NCI-H446 treated with DMSO at 0.1 percent for 48 hours (cell line): ENCODE results near the gene NEURL1B.
"Not testable (repeated sequence)": the region's sequence is repeated elsewhere in the genome, so short reads cannot be mapped to it uniquely, and the experiment has no call there.

Source experiments
- DNase-seq: peaks from one replicate; lab custom pipeline; 2025; lab: John Stamatoyannopoulos, UW

NEURL1B gene

GRCh38 chr5:172640822-172641358 lies at the start of gene NEURL1B:
Gene NEURL1B (plus strand): TSS chr5:172641263. CDS start chr5:172641407, 144 bp downstream.
- DNase-seq = peak; percentile 56

- DNase-seq = no peak
Observed at GRCh38 chr5:172591636-172592035, 49.4 kb upstream of the NEURL1B start.

- no peak for DNase-seq
Observed at GRCh38 chr5:172592881-172593280, 48.2 kb upstream of the NEURL1B start.

GRCh38 chr5:172593306-172593705 lies 47.8 kb upstream of the NEURL1B start:
- no peak for DNase-seq

- no peak for DNase-seq
Observed at GRCh38 chr5:172593721-172594235, 47.3 kb upstream of the NEURL1B start.

- DNase-seq = no peak
Observed at GRCh38 chr5:172594431-172594830, 46.6 kb upstream of the NEURL1B start.

- no peak for DNase-seq
Observed at GRCh38 chr5:172594867-172595466, 46.1 kb upstream of the NEURL1B start.

GRCh38 chr5:172595596-172596455 lies 45.2 kb upstream of the NEURL1B start:
- DNase-seq = no peak

GRCh38 chr5:172596638-172597231 lies 44.3 kb upstream of the NEURL1B start:
- no peak for DNase-seq

GRCh38 chr5:172597755-172598155 lies 43.3 kb upstream of the NEURL1B start:
- DNase-seq = no peak

- DNase-seq = no peak
Observed at GRCh38 chr5:172598251-172599203, 42.5 kb upstream of the NEURL1B start.

- DNase-seq = no peak
Observed at GRCh38 chr5:172599204-172599567, 41.9 kb upstream of the NEURL1B start.

GRCh38 chr5:172600571-172600970 lies 40.5 kb upstream of the NEURL1B start:
- no peak for DNase-seq

- DNase-seq = not testable (repeated sequence)
Observed at GRCh38 chr5:172601576-172601975, 39.5 kb upstream of the NEURL1B start.

GRCh38 chr5:172602783-172603231 lies 38.3 kb upstream of the NEURL1B start:
- DNase-seq = no peak

GRCh38 chr5:172603251-172603806 lies 37.7 kb upstream of the NEURL1B start:
- DNase-seq = no peak

GRCh38 chr5:172605466-172605865 lies 35.6 kb upstream of the NEURL1B start:
- no peak for DNase-seq

- DNase-seq = no peak
Observed at GRCh38 chr5:172606156-172606785, 34.8 kb upstream of the NEURL1B start.

- no peak for DNase-seq
Observed at GRCh38 chr5:172607213-172607793, 33.8 kb upstream of the NEURL1B start.

- no peak for DNase-seq
Observed at GRCh38 chr5:172608773-172609172, 32.3 kb upstream of the NEURL1B start.
